Liver (tissue), 9 donors: ENCODE data around the gene CARD9. TPM values are rescaled to one million over a fixed set of nuclear protein-coding genes. Genes with fewer than 3 reads are reported as not detected.
A peak's percentile ranks its signal among the peaks of the same experiment; 100 is the strongest.

Experiments used
- DNase-seq: peaks from one replicate; pipeline ENCODE4 v3.0.0-alpha.2; 2017; ENCODE audit warnings: low spot score
- H3K27ac ChIP-seq, 2 donors: one replicate each; pipeline ENCODE4 v1.7.0; 2013; ENCODE audit warnings: inconsistent platforms in 2 of 2, low read length in 2 of 2, control low read depth in 1 of 2, low read depth in 1 of 2, mild to moderate bottlenecking in 1 of 2
- H3K27me3 ChIP-seq, 4 donors: one replicate each; pipeline versions ENCODE4 v1.6.1 to v1.7.0; 2013; ENCODE audit warnings: low read length in 3 of 4, inconsistent platforms in 1 of 4, mild to moderate bottlenecking in 1 of 4, moderate library complexity in 1 of 4; ENCODE audit not compliant: control insufficient read depth in 4 of 4, insufficient read depth in 4 of 4
- H3K36me3 ChIP-seq, 4 donors: one replicate each; pipeline versions ENCODE4 v1.6.1 to v1.7.0; 2013; ENCODE audit warnings: low read length in 3 of 4, mild to moderate bottlenecking in 3 of 4, low read depth in 1 of 4, moderate library complexity in 1 of 4; ENCODE audit not compliant: control insufficient read depth in 4 of 4, insufficient read depth in 3 of 4
- H3K4me1 ChIP-seq, 4 donors: one replicate each; pipeline versions ENCODE4 v1.6.1 to v1.7.0; 2013; ENCODE audit warnings: low read length in 3 of 4, mild to moderate bottlenecking in 3 of 4, moderate library complexity in 1 of 4; ENCODE audit not compliant: control insufficient read depth in 4 of 4, insufficient read depth in 4 of 4
- H3K4me3 ChIP-seq, 3 donors: one replicate each; pipeline versions ENCODE4 v1.6.1 to v1.7.0; 2013; ENCODE audit warnings: low read length in 3 of 3, control low read depth in 1 of 3, low read depth in 1 of 3, mild to moderate bottlenecking in 1 of 3
- H3K9ac ChIP-seq, 2 donors: one replicate each; pipeline ENCODE4 v1.7.0; 2013; ENCODE audit warnings: low read length in 2 of 2, mild to moderate bottlenecking in 2 of 2, moderate library complexity in 2 of 2, control low read depth in 1 of 2, low read depth in 1 of 2
- H3K9me3 ChIP-seq, 4 donors: one replicate each; pipeline versions ENCODE4 v1.6.1 to v1.7.0; 2013; ENCODE audit warnings: low read length in 3 of 4; ENCODE audit not compliant: control insufficient read depth in 4 of 4
- CTCF ChIP-seq: fragments of 150-350 bp; IDR thresholded peaks from 2 replicates; pipeline ENCODE4 v1.5.1; 2017; ENCODE audit warnings: improper control_type of control experiment, low read depth, low read length; ENCODE audit not compliant: missing input control
- EGR1 ChIP-seq, 2 donors: IDR thresholded peaks; 2 replicates each; pipeline ENCODE4 v1.6.1; 2016 to 2018; ENCODE audit warnings: antibody characterized with exemption in 2 of 2, low read depth in 2 of 2
- FOXA1 ChIP-seq: IDR thresholded peaks from 2 replicates; pipeline ENCODE4 v1.6.1; 2016; ENCODE audit warnings: antibody characterized with exemption
- FOXA2 ChIP-seq: IDR thresholded peaks from 2 replicates; pipeline ENCODE4 v1.6.1; 2016; ENCODE audit warnings: antibody characterized with exemption
- GABPA ChIP-seq, 2 donors: IDR thresholded peaks in 1 of 2; conservative IDR thresholded peaks in 1 of 2; 2 replicates each; pipeline ENCODE4 v1.6.1; 2016; ENCODE audit warnings: antibody characterized with exemption in 2 of 2, mild to moderate bottlenecking in 1 of 2, moderate library complexity in 1 of 2
- HNF4A ChIP-seq, 2 donors: conservative IDR thresholded peaks; 2 replicates each; pipeline ENCODE4 v1.6.1; 2016; ENCODE audit warnings: antibody characterized with exemption in 2 of 2, mild to moderate bottlenecking in 2 of 2
- HNF4G ChIP-seq: IDR thresholded peaks from 2 replicates; pipeline ENCODE4 v1.6.1; 2016; ENCODE audit warnings: antibody characterized with exemption
- JUND ChIP-seq, 2 donors: IDR thresholded peaks; 2 replicates each; pipeline ENCODE4 v1.6.1; 2016; ENCODE audit warnings: antibody characterized with exemption in 2 of 2
- MAX ChIP-seq: IDR thresholded peaks from 2 replicates; pipeline ENCODE4 v1.6.1; 2016; ENCODE audit warnings: antibody characterized with exemption
- NR2F2 ChIP-seq: IDR thresholded peaks from 2 replicates; pipeline ENCODE4 v1.6.1; 2016; ENCODE audit warnings: antibody characterized with exemption
- RAD21 ChIP-seq, 2 donors: IDR thresholded peaks; 2 replicates each; pipeline ENCODE4 v1.6.1; 2016; ENCODE audit warnings: antibody characterized with exemption in 2 of 2, mild to moderate bottlenecking in 2 of 2
- RXRA ChIP-seq, 2 donors: IDR thresholded peaks; 2 replicates each; pipeline ENCODE4 v1.6.1; 2017 to 2018; ENCODE audit warnings: antibody characterized with exemption in 2 of 2, mild to moderate bottlenecking in 1 of 2
- SP1 ChIP-seq: IDR thresholded peaks from 2 replicates; pipeline ENCODE4 v1.6.1; 2018; ENCODE audit warnings: antibody characterized with exemption, mild to moderate bottlenecking
- TAF1 ChIP-seq: conservative IDR thresholded peaks from 2 replicates; pipeline ENCODE4 v1.6.1; 2016; ENCODE audit warnings: antibody characterized with exemption, mild to moderate bottlenecking
- YY1 ChIP-seq: IDR thresholded peaks from 2 replicates; pipeline ENCODE4 v1.6.1; 2016; ENCODE audit warnings: antibody characterized with exemption, mild to moderate bottlenecking
- ZBTB33 ChIP-seq: IDR thresholded peaks from 2 replicates; pipeline ENCODE4 v1.6.1; 2016; ENCODE audit warnings: antibody characterized with exemption
- WGBS: extraction: QIAGEN DNeasy Blood & Tissue Kit; methylation state at CpG from one replicate; pipeline ENCODE4 v1.1.7; 2013; 5-methylcytosine and 5-hydroxymethylcytosine counted together
- polyA plus RNA-seq, 2 donors: library from polyadenylated mRNA; stranded (reverse) in 1 of 2; unstranded in 1 of 2; fragments of 200-250 nt in 1 of 2; fragments of >200 nt in 1 of 2; fragmentation: Nextera tagmentation in 1 of 2; extraction: Ambion mirVana in 1 of 2; gene quantifications; one replicate each; pipeline versions ENCODE4 v1.2.1 to v1.2.3, GENCODE V29; 2013 to 2015
- total RNA-seq, 2 donors: library from RNA; depleted of rRNA; stranded (reverse); fragments of >200 nt; gene quantifications; one replicate each; pipeline ENCODE4 v1.2.3, GENCODE V29; 2014
- TF ChIP-seq, protein P1 (sequence below): IDR thresholded peaks from 2 replicates; pipeline ENCODE4 v1.6.1; 2016; ENCODE audit warnings: antibody characterized with exemption
- donor health status: healthy.
- donor health status: healthy.
- donor health status: healthy.
- donor health status: healthy.
- donor health status: healthy.

Gene CARD9
- total and polyA plus RNA-seq, 4 donors = 0.25 to 5.3 (median 2.2) TPM

GRCh38 chr9:136378170-136379002, 4.9 kb upstream of the CARD9 start:
- Histone ChIP-seq H3K27ac (no peak overlapping the region), H3K4me1 (peaks cover 0 to 16% (median 4%) of the 10 kb centered on the region in 4 donors), H3K4me3 (no peak overlapping the region), H3K9ac (no peak overlapping the region), H3K36me3 (peaks cover 2 to 40% (median 14%) of the 10 kb centered on the region in 4 donors), H3K9me3 (no peaks in the 10 kb centered on the region), H3K27me3 (no peaks in the 10 kb centered on the region)
- 66% methylated on average over 28 of the region's 28 CpGs for WGBS
- peak; percentile 52 for DNase-seq
- TF ChIP-seq FOXA1 = no peak
- no peak for TF ChIP-seq RAD21 (IDR thresholded peaks at IDR 0.05)
- TF ChIP-seq HNF4A (conservative IDR thresholded peaks at IDR 0.05) = peak; percentile 49 to 53
- TF ChIP-seq, protein P1, sequence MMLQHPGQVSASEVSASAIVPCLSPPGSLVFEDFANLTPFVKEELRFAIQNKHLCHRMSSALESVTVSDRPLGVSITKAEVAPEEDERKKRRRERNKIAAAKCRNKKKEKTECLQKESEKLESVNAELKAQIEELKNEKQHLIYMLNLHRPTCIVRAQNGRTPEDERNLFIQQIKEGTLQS = no peak
- peak; percentile 40 for TF ChIP-seq SP1
- TF ChIP-seq FOXA2 = no peak
- TF ChIP-seq CTCF = no peak
- TF ChIP-seq MAX = no peak
- TF ChIP-seq TAF1 = no peak
- no peak for TF ChIP-seq ZBTB33
- TF ChIP-seq GABPA (IDR thresholded peaks at IDR 0.05 in 1 of 2, conservative IDR thresholded peaks at IDR 0.05 in 1 of 2) = no peak
- no peak for TF ChIP-seq JUND (IDR thresholded peaks at IDR 0.05)

DNA sequence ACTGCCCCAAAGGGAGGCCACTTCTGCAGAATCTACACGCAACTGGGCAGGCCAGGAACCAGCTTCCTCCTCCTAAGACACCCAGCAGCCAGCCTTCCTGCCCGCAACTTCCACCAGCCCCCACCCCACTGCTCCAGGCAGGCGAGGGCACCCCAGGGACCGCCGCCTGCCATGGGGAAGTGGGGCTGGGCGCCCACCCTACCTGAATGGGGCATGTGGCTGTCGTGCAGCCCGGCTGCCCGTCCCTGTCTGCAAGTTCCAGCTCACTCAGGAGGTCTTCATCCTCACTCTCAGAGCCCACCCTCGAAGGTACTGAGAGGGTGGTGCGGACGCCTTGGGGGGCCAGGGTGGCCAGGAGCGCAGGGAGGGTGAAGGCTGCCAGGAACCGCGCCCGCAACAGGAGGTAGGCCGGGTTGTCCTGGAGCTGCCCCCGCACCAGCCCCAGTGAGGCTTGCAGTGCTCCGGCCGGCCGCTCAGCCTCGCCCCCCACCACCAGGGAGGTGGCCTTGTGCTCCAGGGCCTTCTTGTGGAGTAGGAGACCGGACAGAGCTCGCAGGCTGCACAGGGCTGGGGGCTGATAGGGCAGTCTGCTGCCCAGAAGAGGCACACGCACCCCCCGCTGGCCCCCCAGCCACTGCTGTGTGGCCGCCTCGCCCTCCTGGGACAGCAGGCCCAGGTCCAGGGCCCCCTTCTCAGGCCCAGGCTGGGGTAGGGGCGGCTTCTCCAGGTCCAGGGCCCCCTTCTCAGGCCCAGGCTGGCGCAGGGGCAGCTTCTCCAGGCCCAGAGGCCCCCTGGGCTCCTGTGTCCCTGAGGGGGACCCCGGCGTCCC, 4.1 kb upstream of the CARD9 start:
- no peaks in the 10 kb centered on the region for H3K9me3 ChIP-seq
- no peaks in the 10 kb centered on the region for H3K27me3 ChIP-seq
- no peak overlapping the region for H3K4me3 ChIP-seq
- H3K27ac ChIP-seq = no peak overlapping the region
- peaks cover 0 to 32% (median 12%) of the 10 kb centered on the region in 4 donors for H3K36me3 ChIP-seq
- WGBS = 92% methylated on average over 32 of the region's 32 CpGs
- no peak overlapping the region for H3K9ac ChIP-seq
- DNase-seq = no peak
- TF ChIP-seq HNF4A (conservative IDR thresholded peaks at IDR 0.05) (no peak), RXRA (IDR thresholded peaks at IDR 0.05) (no peak), MAX (no peak), EGR1 (IDR thresholded peaks at IDR 0.05; ENCODE audit: low read depth in 2 of 2) (no peak), HNF4G (no peak), RAD21 (IDR thresholded peaks at IDR 0.05) (no peak), SP1 (no peak), YY1 (no peak), NR2F2 (no peak), FOXA2 (no peak), JUND (IDR thresholded peaks at IDR 0.05) (no peak), TAF1 (no peak), GABPA (IDR thresholded peaks at IDR 0.05 in 1 of 2, conservative IDR thresholded peaks at IDR 0.05 in 1 of 2) (no peak)
- TF ChIP-seq, protein P1 = no peak
- peaks cover 0 to 18% (median 8%) of the 10 kb centered on the region in 4 donors for H3K4me1 ChIP-seq
